IPS DF 6.9 (cell line): Measurements from ENCODE around the gene DYNLT3.

Experiments used
- DNase-seq: peaks from one replicate; pipeline ENCODE4 v3.0.0-alpha.2; 2013; ENCODE audit warnings: low read depth, low spot score
- H3K27ac ChIP-seq: one replicate; pipeline ENCODE4 v1.5.1; 2013; ENCODE audit warnings: low read length, control low read depth
- H3K27me3 ChIP-seq: 2 replicates; pipeline ENCODE4 v1.6.1; 2013; ENCODE audit warnings: mild to moderate bottlenecking, low read length; ENCODE audit not compliant: control insufficient read depth, insufficient read depth
- H3K36me3 ChIP-seq: 2 replicates; pipeline ENCODE4 v1.6.1; 2013; ENCODE audit warnings: low read length; ENCODE audit not compliant: control insufficient read depth, insufficient read depth
- H3K4me1 ChIP-seq: 2 replicates; pipeline ENCODE4 v1.6.1; 2013; ENCODE audit warnings: low read length; ENCODE audit not compliant: control insufficient read depth, insufficient read depth
- H3K4me3 ChIP-seq: 2 replicates; pipeline ENCODE4 v1.5.1; 2013; ENCODE audit warnings: mild to moderate bottlenecking, low read length
- H3K9me3 ChIP-seq: 2 replicates; pipeline ENCODE4 v1.6.1; 2013; ENCODE audit warnings: low read length, inconsistent platforms; ENCODE audit not compliant: control insufficient read depth, insufficient read depth
- WGBS: extraction: QIAGEN DNeasy Blood & Tissue Kit; methylation state at CpG from one replicate; pipeline ENCODE4 v1.1.7; 2013; ENCODE audit warnings: mixed read lengths, missing lambda C conversion rate; ENCODE audit not compliant: insufficient read length, insufficient coverage; 5-methylcytosine and 5-hydroxymethylcytosine counted together

The DYNLT3 gene

DNA sequence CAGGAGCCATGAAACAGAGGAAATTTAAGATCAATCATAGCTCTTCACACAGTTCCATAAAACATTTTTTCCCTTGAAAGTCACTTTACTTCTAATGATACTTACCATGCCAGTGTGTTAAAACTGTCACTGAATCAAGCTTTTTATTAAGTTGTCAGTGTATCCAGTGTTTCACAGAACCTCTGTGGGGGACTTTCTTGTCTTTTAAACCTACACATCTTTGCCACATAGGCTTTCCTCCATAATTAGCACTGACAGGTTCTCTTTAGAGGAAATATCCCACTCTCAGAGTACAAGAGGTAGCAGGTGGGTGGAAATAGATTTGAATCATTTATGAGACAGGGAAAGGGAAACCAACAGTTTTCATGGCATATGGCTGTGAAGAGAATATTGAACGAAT, 25.8 kb upstream of the DYNLT3 start:
- Histone ChIP-seq H3K4me1 (no peaks in the 10 kb centered on the region), H3K4me3 (no peak overlapping the region), H3K27me3 (no peaks in the 10 kb centered on the region), H3K27ac (no peak overlapping the region), H3K9me3 (no peaks in the 10 kb centered on the region), H3K36me3 (no peaks in the 10 kb centered on the region)
- no CpG with 5 or more reads among the region's 1 CpG for WGBS
- no peak for DNase-seq

DNA sequence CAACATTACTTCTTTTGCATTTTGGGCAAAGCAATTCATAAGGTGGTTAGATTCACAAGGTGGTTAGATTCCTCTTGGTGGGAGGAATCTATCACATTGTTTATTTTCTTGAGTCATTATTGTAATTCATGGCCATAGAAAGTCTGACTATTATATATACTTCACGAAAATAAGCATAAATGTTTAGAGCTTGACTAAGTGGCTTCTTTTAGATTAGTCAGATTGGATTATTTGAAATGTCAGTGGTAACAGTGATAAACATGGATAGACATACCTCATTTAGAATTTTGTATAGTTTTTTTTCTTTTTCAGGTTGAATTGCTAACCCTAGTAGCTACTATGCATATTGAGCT, 24.9 kb upstream of the DYNLT3 start:
- Histone ChIP-seq H3K4me3 (no peak overlapping the region), H3K36me3 (no peaks in the 10 kb centered on the region), H3K27ac (no peak overlapping the region), H3K9me3 (no peaks in the 10 kb centered on the region), H3K4me1 (no peaks in the 10 kb centered on the region), H3K27me3 (no peaks in the 10 kb centered on the region)
- WGBS, result no CpG with 5 or more reads among the region's 1 CpG
- no peak for DNase-seq

- no peak for DNase-seq
- no peak overlapping the region for H3K27ac ChIP-seq
- H3K9me3 ChIP-seq, result no peaks in the 10 kb centered on the region
- H3K4me1 ChIP-seq, result no peaks in the 10 kb centered on the region
- H3K36me3 ChIP-seq, result no peaks in the 10 kb centered on the region
- H3K4me3 ChIP-seq, result no peak overlapping the region
- no CpG with 5 or more reads among the region's 4 CpGs for WGBS
- H3K27me3 ChIP-seq, result no peaks in the 10 kb centered on the region
Observed at GRCh38 chrX:37871626-37872302, 24.4 kb upstream of the DYNLT3 start.

DNA sequence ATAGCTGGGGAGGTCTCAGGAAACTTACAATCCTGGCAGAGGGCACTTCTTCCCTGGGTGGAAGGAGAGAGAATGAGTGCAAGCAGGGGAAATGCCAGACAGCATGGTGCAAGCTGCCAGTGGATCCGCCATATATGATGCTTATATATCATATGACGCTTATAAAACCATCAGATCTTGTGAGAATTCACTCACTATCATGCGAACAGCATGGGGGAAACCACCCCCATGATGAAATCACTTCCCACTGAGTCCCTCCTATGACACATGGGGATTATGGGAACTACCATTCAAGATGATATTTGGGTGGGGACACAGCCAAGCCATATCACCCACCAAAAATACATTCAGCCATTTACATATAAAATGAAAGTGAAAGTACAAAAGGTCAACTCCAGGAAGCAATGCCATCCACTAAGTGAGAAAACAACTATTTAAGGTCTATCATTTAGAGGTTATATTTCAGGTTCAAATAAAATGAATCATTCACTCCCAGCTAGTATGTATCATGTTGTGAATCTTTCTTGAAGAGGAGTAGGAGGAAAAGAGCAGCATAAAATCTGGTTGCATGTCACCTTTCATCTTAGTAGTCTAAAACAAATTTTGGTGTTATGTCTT, 20.3 kb upstream of the DYNLT3 start:
- no peaks in the 10 kb centered on the region for H3K9me3 ChIP-seq
- H3K27me3 ChIP-seq, result no peaks in the 10 kb centered on the region
- DNase-seq, result no peak
- H3K4me1 ChIP-seq, result no peaks in the 10 kb centered on the region
- no CpG with 5 or more reads among the region's 3 CpGs for WGBS
- H3K36me3 ChIP-seq, result no peaks in the 10 kb centered on the region
- H3K4me3 ChIP-seq, result no peak overlapping the region
- no peak overlapping the region for H3K27ac ChIP-seq

DNA sequence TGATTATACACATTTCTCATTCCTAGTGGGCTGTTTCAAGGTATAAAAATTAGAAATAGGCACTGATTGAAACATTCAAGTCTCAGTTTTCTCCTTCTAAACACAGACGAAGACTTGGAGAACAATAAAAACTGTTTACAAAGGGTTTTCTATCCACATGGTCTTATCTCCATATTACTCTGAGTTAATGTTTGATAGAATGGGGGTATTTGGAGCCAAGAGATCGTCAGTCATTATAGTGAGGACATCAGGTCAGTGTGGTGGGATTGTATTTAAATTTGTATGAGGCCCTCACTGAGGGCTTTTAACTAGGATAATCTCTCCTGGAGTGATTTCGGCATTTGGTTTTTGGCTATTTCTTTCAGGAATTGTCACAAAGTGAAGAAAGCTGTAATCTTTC, 16.4 kb upstream of the DYNLT3 start:
- H3K27ac ChIP-seq, result no peak overlapping the region
- H3K9me3 ChIP-seq, result no peaks in the 10 kb centered on the region
- H3K27me3 ChIP-seq, result no peaks in the 10 kb centered on the region
- H3K4me3 ChIP-seq, result no peak overlapping the region
- no CpG with 5 or more reads among the region's 3 CpGs for WGBS
- H3K36me3 ChIP-seq, result no peaks in the 10 kb centered on the region
- H3K4me1 ChIP-seq, result no peaks in the 10 kb centered on the region
- no peak for DNase-seq

GRCh38 chrX:37862851-37863250, 15.5 kb upstream of the DYNLT3 start:
- H3K27ac ChIP-seq, result no peak overlapping the region
- no peak for DNase-seq
- no peaks in the 10 kb centered on the region for H3K27me3 ChIP-seq
- no peak overlapping the region for H3K4me3 ChIP-seq
- H3K9me3 ChIP-seq, result no peaks in the 10 kb centered on the region
- no peaks in the 10 kb centered on the region for H3K4me1 ChIP-seq
- no peaks in the 10 kb centered on the region for H3K36me3 ChIP-seq

DNA sequence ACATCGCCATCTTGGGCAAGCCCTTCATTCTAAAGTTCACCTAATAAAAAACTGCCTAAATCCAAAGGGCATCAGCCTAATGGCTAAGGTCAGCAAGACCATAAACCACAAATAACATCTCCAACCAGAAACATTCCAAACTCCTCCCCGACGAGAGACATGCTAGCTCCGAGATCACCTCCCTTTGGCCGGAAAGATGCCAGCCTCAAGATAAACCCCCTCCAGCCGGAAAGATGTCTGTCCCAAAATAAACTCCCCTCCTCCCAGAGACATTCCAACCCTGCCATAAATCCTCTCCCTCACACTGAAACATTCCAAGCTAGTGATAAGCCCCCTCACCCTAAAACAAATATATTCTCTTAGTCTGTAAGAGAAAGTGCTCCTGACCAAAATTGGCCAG, 13.3 kb upstream of the DYNLT3 start:
- Histone ChIP-seq H3K27ac (no peak overlapping the region), H3K36me3 (no peaks in the 10 kb centered on the region), H3K27me3 (no peaks in the 10 kb centered on the region), H3K4me1 (no peaks in the 10 kb centered on the region), H3K4me3 (no peak overlapping the region), H3K9me3 (no peaks in the 10 kb centered on the region)
- no CpG with 5 or more reads among the region's 6 CpGs for WGBS
- no peak for DNase-seq

GRCh38 chrX:37854748-37855147, 7.4 kb upstream of the DYNLT3 start:
- H3K4me3 ChIP-seq, result no peak overlapping the region
- no peaks in the 10 kb centered on the region for H3K27me3 ChIP-seq
- no peak for DNase-seq
- no peak overlapping the region for H3K27ac ChIP-seq
- no peaks in the 10 kb centered on the region for H3K36me3 ChIP-seq
- no CpG with 5 or more reads among the region's 2 CpGs for WGBS
- H3K9me3 ChIP-seq, result no peaks in the 10 kb centered on the region
- no peaks in the 10 kb centered on the region for H3K4me1 ChIP-seq

DNA sequence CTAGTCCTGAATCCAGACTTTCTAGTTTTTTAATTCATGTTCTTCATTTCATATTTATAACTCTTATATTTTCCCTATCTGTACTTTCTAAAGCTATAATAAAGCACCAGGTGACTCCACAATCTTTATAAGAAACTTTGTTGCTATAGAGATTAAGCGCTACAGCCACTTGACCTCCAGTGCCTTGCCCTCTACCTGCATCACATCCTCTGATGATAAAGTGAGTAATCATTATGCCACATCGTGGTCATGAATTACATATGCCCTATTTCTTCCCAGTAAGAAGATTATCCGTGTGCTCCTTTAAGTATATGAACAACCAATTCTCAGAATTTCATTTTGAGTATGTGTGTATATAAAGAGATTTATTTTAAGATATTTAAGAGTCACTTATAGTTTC, 6.8 kb upstream of the DYNLT3 start:
- no peak overlapping the region for H3K27ac ChIP-seq
- H3K36me3 ChIP-seq, result no peaks in the 10 kb centered on the region
- no peak for DNase-seq
- H3K9me3 ChIP-seq, result no peaks in the 10 kb centered on the region
- no peaks in the 10 kb centered on the region for H3K27me3 ChIP-seq
- WGBS, result no CpG with 5 or more reads among the region's 3 CpGs
- no peaks in the 10 kb centered on the region for H3K4me1 ChIP-seq
- no peak overlapping the region for H3K4me3 ChIP-seq

DNA sequence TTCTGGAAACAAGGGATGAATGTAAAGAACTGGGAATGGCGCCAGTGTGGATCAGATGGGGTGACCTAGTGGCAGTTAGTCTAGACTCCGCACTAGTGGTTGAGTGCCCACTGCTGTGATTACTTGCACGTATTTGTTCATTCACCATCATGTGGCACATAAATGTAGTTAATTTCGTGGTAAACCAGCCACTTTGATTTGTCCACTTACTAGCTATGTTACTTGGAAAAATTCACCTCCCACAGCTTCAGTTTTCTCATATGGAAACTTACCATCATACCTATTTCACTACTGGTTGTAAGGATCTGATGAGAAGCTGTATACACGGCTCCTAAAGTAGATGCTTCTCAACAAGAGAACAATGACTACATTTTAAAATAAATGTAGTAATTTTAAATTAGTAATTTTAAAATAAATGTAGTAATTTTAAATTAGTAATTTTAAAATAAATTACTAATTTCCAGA, 394 bp upstream of the DYNLT3 start:
- Histone ChIP-seq H3K36me3 (no peaks in the 10 kb centered on the region), H3K4me1 (no peaks in the 10 kb centered on the region), H3K9me3 (no peaks in the 10 kb centered on the region), H3K4me3 (no peak overlapping the region), H3K27ac (no peak overlapping the region), H3K27me3 (no peaks in the 10 kb centered on the region)
- no peak for DNase-seq
- no CpG with 5 or more reads among the region's 5 CpGs for WGBS

- WGBS, result no CpG with 5 or more reads among the region's 1 CpG
- H3K4me3 ChIP-seq, result no peak overlapping the region; the same call in 1 of the 2 replicates
Observed at GRCh38 chrX:37846558-37846933, 825 bp downstream of the DYNLT3 start.

More at GRCh38 chrX:37846558-37846933, 825 bp downstream of the DYNLT3 start:
- no peak for DNase-seq
- Histone ChIP-seq H3K36me3 (no peaks in the 10 kb centered on the region), H3K27ac (no peak overlapping the region), H3K27me3 (no peaks in the 10 kb centered on the region), H3K4me1 (no peaks in the 10 kb centered on the region), H3K9me3 (no peaks in the 10 kb centered on the region)
